Muscle layer of duodenum (tissue), 2 donors: ENCODE data around the gene USHBP1.
A peak's percentile ranks its signal among the peaks of the same experiment; 100 is the strongest.

Experiments used
- H3K27ac ChIP-seq: one replicate; pipeline ENCODE4 v1.7.0; 2013; ENCODE audit warnings: mild to moderate bottlenecking, low read length
- H3K27me3 ChIP-seq: one replicate; pipeline ENCODE4 v1.7.0; 2013; ENCODE audit warnings: low read depth, mild to moderate bottlenecking, control low read depth, low read length
- H3K36me3 ChIP-seq, 2 donors: one replicate each; pipeline ENCODE4 v1.7.0; 2013; ENCODE audit warnings: low read length in 2 of 2, control low read depth in 1 of 2, mild to moderate bottlenecking in 1 of 2; ENCODE audit not compliant: insufficient read depth in 2 of 2, control insufficient read depth in 1 of 2
- H3K4me1 ChIP-seq, 2 donors: one replicate each; pipeline ENCODE4 v1.7.0; 2013; ENCODE audit warnings: low read length in 2 of 2, mild to moderate bottlenecking in 2 of 2, control low read depth in 1 of 2, moderate library complexity in 1 of 2; ENCODE audit not compliant: insufficient read depth in 2 of 2, control insufficient read depth in 1 of 2
- H3K4me3 ChIP-seq, 2 donors: one replicate each; pipeline ENCODE4 v1.7.0; 2013; ENCODE audit warnings: low read length in 2 of 2, low read depth in 1 of 2, mild to moderate bottlenecking in 1 of 2
- H3K9me3 ChIP-seq, 2 donors: one replicate each; pipeline ENCODE4 v1.7.0; 2013; ENCODE audit warnings: low read length in 2 of 2, control low read depth in 1 of 2, mild to moderate bottlenecking in 1 of 2; ENCODE audit not compliant: control insufficient read depth in 1 of 2
- donor health status: healthy.

The USHBP1 gene

DNA sequence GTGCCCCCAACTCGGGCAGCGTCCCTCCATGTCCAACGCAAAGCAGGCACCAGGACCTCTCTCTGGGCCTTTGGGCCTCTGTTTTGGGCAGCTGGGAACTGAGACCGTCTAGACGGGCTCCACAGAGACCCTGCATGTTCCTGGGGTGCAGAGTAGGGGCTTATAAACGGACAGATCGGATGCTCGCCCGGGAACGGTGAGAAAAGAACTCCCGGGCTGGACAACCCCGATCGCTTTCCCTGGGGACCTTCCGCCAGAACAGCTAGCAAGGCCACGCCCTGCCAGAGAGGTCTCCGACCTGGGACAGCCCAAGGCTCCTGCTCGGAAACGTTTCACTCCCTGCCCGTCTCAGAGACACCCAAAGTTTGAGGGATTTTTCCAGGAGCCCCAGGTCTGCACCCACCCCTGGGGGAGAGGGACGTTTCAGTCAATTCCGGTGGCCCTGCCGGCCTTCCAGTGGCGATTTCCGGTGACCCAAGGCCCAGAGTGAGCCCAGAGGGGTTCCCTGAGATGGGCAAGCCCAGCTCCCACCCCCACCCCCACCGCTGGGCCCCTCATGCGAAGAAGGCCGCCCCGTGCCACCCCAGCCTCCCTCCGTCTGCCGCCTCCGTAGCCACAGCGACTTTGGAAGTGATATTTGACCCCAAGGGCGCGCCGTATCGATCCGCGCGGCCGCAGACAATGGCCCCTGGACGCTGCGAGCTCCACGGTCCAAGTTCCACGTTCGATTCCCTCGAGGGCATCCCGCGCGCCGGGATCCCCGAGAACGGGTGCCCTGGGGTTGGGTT, 20.5 kb downstream of the USHBP1 start:
- Histone ChIP-seq H3K27me3 (no peaks in the 10 kb centered on the region), H3K27ac (peak overlapping the region; percentile 63), H3K4me3 (peak overlapping the region; percentile 77 to 94), H3K4me1 (peaks cover 6 to 35% of the 10 kb centered on the region in 2 donors), H3K9me3 (no peaks in the 10 kb centered on the region), H3K36me3 (peaks cover 0 to 9% of the 10 kb centered on the region in 2 donors)

GRCh38 chr19:17243211-17243829, 21.2 kb downstream of the USHBP1 start:
- Histone ChIP-seq H3K27me3 (no peaks in the 10 kb centered on the region), H3K36me3 (peaks cover under 1 to 9% of the 10 kb centered on the region in 2 donors), H3K9me3 (no peaks in the 10 kb centered on the region), H3K4me1 (peaks cover 6 to 35% of the 10 kb centered on the region in 2 donors), H3K27ac (peak overlapping the region; percentile 63), H3K4me3 (peak overlapping the region; percentile 77 to 94)

DNA sequence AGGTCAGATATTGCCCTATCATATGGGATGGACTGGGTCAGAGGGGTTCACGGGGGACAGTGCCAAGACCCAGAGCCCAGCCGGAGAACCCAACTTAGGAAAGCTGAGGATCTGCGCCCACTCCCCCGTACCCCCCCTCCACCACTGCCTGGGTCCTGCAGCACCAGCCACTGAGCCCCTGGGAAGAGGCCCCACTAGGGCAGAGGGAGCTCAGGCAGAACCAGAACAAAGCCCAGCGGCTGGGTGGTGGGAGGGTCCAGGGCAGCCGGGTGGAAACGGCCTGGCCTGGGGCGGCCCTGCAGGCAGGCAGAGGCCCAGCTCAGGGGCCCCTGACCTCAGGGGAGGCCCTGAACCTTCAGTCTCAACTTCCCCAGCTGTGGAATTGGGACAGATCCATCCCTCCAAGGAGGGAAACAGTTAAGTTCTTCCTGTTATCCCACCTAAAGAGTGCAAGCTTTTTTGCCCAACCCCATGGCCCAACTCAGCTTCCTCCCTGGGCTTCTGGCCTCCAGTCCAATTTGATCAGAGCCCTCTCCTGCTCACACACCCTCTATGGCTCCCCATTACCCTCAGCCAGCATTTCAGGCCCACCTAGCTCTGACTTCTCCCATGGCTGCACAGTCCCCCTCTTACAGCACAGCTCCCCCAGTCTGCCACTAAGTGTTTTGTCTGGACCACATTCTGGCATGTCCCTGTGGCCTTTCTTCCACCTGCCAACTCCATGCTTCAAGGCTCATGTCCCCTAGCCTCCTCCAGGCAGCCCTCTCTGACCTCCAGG, 21.9 kb downstream of the USHBP1 start:
- Histone ChIP-seq H3K4me1 (peaks cover 6 to 35% of the 10 kb centered on the region in 2 donors), H3K27ac (no peak overlapping the region), H3K9me3 (no peaks in the 10 kb centered on the region), H3K4me3 (peak overlapping the region in 1 of 2 donors; percentile 94), H3K36me3 (peaks cover 6 to 16% of the 10 kb centered on the region in 2 donors), H3K27me3 (no peaks in the 10 kb centered on the region)

- no peaks in the 10 kb centered on the region for H3K9me3 ChIP-seq
Observed at GRCh38 chr19:17240826-17241399, 23.6 kb downstream of the USHBP1 start.

DNA sequence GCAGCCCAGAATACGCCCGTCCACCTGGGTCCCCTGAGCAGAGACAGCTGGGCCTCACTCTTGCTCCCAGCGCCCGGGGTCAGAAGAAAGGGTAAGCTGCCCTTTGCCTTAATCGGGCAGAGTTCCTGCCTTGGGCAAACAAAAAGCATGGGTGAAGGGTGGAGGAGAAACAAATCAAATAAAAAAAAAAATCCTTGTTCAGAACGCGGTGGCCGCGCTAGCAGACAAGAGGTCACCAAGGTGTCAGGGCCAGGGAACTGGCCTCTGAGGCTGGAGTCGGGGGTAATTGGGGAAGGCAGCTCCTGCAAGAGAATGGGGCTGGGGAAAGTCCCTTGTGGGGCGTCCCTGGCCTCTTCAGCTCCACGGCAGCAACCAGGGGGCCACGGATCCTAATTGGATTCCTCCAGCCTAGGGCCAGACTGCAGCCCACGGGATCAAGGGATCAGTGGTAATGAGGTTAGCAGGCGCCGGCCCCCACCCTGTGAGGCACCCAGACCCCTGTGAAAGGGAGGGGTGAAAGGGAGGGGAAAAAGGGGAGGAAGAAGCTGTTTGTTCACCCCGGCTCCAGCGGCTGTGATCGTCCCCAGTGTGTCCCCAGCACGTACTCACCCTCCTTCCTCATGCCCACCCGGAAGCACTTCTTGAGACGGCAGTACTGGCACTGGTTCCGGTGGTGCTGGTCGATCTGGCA, 24.3 kb downstream of the USHBP1 start:
- no peaks in the 10 kb centered on the region for H3K9me3 ChIP-seq
- no peaks in the 10 kb centered on the region for H3K27me3 ChIP-seq
- no peak overlapping the region for H3K27ac ChIP-seq
- H3K4me1 ChIP-seq: peaks cover 0 to 29% of the 10 kb centered on the region in 2 donors
- H3K4me3 ChIP-seq: no peak overlapping the region
- H3K36me3 ChIP-seq: peaks cover 6 to 17% of the 10 kb centered on the region in 2 donors

More at GRCh38 chr19:17240826-17241399, 23.6 kb downstream of the USHBP1 start:
- Histone ChIP-seq H3K27me3 (no peaks in the 10 kb centered on the region), H3K27ac (no peak overlapping the region), H3K4me1 (peaks cover 0 to 29% of the 10 kb centered on the region in 2 donors), H3K36me3 (peaks cover 6 to 17% of the 10 kb centered on the region in 2 donors), H3K4me3 (no peak overlapping the region)

- no peaks in the 10 kb centered on the region for H3K27me3 ChIP-seq
- no peak overlapping the region for H3K4me3 ChIP-seq
- peaks cover 6 to 17% of the 10 kb centered on the region in 2 donors for H3K36me3 ChIP-seq
- H3K27ac ChIP-seq: no peak overlapping the region
- no peaks in the 10 kb centered on the region for H3K9me3 ChIP-seq
- peaks cover 0 to 22% of the 10 kb centered on the region in 2 donors for H3K4me1 ChIP-seq
Observed at GRCh38 chr19:17237747-17238706, 26.5 kb downstream of the USHBP1 start.

GRCh38 chr19:17236811-17237543, 27.6 kb downstream of the USHBP1 start:
- Histone ChIP-seq H3K4me1 (peaks cover 0 to 12% of the 10 kb centered on the region in 2 donors), H3K27me3 (no peaks in the 10 kb centered on the region), H3K9me3 (no peaks in the 10 kb centered on the region), H3K36me3 (peaks cover 6 to 24% of the 10 kb centered on the region in 2 donors), H3K27ac (no peak overlapping the region), H3K4me3 (no peak overlapping the region)

DNA sequence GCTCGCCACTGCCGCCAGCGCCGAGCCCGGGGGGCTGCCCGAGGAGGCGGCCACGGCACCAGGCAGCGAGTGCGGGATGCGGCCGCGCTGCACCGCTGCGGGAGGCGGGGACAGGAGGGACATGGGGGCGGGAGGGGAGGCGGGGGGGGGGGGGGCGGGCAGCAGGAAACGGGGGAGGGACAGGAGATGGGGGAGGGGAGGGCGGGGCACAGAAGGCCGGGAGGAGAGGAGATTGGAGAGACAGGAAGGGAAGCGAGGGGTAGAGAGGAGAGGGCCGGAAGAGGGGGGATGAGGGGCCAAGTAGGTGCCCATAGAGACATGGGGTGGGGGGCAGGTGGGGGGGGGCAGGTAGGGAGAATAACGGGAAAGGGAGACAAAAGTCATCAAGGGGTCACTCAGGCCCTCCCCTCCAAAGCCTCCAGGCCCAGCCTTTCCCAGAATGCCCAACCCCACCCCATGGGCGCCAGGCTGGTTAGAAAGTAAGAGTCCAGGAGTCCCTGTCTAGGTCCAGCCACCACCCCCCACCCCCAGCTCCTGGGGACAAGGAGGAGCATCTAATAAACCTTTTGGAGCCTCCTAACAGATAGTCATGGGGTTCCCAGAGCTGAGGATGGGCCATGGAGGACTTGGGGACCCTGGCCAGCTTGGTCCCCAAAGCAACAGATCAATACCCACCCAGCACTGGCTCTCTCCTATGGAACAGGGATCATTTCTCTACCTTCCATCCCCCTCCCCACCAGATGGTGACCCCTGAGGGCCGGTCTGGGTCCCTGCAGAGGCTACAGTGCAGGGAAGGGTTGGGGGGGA, 28.4 kb downstream of the USHBP1 start:
- Histone ChIP-seq H3K36me3 (peaks cover 6 to 32% of the 10 kb centered on the region in 2 donors), H3K27me3 (no peaks in the 10 kb centered on the region), H3K27ac (no peak overlapping the region), H3K9me3 (no peaks in the 10 kb centered on the region), H3K4me3 (peak overlapping the region in 1 of 2 donors; percentile 63), H3K4me1 (peaks cover 0 to 12% of the 10 kb centered on the region in 2 donors)
